Measurements from ENCODE around the gene CLEC16A.

Gene CLEC16A

DNA sequence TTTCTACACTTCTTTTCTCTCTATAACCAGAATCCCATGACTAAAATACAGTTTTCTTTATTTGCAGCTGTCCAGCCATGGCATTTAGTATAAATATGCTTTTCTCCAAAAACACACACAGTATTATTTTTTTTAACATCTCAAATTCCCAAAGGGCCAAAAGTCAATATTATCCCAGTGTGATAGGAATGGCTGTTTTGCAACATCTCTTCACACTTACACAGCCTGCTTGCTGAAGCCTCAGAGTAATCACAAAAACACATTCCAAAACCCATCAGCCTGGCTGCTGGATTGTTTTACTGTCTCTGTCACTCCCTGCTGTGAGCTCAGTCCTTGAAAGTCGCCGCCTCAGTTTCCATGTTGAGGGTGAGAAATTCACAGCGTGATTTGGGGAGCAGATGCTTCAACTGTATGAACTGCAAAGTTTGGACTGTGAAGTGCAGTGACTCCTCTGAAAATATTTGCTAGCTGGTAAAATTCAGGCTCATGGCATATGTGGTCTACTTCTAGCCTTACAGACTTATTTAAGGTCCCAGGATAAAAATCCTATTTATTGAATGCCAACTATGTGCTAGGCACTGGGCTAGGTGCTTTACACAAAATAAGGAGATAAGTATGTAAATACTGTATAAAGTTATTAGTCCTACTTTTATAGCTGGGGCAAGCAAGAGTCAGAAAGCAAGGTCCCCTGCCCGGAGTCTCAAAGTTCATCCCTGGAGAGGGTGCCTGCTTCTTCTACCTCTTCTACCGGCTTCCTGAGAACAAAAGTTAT lies 195.1 kb downstream of the CLEC16A start:
- peak; percentile 70 for DNase-seq (ENCODE audit: low read depth, low spot score)
- TF ChIP-seq, protein P1, sequence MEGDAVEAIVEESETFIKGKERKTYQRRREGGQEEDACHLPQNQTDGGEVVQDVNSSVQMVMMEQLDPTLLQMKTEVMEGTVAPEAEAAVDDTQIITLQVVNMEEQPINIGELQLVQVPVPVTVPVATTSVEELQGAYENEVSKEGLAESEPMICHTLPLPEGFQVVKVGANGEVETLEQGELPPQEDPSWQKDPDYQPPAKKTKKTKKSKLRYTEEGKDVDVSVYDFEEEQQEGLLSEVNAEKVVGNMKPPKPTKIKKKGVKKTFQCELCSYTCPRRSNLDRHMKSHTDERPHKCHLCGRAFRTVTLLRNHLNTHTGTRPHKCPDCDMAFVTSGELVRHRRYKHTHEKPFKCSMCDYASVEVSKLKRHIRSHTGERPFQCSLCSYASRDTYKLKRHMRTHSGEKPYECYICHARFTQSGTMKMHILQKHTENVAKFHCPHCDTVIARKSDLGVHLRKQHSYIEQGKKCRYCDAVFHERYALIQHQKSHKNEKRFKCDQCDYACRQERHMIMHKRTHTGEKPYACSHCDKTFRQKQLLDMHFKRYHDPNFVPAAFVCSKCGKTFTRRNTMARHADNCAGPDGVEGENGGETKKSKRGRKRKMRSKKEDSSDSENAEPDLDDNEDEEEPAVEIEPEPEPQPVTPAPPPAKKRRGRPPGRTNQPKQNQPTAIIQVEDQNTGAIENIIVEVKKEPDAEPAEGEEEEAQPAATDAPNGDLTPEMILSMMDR (IDR thresholded peaks at IDR 0.05; ENCODE audit: insufficient read depth, low read length, missing control alignments) = no peak
- CTCF ChIA-PET = interaction anchor here (0.7 to 2.2 kb wide), 4 partner anchors 9 to 191 kb away, joined by 3 to 8 read pairs (median 4); partner anchors contain the start of gene SOCS1
- H3K4me3 ChIP-seq (ENCODE audit: low read depth, low read length) = no peak overlapping the region
- POLR2A ChIA-PET = interaction anchor here (1.5 kb wide), 1 partner anchor 117 kb away, joined by 3 read pairs; the partner anchor contains the start of gene SOCS1

DNA sequence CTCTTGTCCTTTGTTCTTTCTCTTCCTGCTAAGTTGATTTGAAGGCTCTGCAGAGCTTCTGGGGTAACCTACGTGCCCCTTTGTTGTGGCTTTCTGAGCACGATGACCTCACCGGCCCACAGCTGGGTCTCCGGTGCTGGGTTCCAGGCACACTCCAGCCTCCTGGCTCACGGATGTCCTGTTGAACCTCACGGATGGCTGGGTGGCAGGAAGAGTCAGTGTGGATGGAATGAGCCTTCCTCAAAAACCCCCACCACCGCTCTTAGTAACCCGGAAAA lies 195.7 kb downstream of the CLEC16A start:
- POLR2A ChIA-PET = no interaction called here
- CTCF ChIA-PET = interaction anchor here (0.7 to 2.2 kb wide), 3 partner anchors 9 to 192 kb away, joined by 3 to 8 read pairs (median 4); partner anchors contain the start of gene SOCS1
- DNase-seq (ENCODE audit: low read depth, low spot score) = no peak
- TF ChIP-seq, protein P1 (IDR thresholded peaks at IDR 0.05; ENCODE audit: insufficient read depth, low read length, missing control alignments) = no peak
- H3K4me3 ChIP-seq (ENCODE audit: low read depth, low read length) = no peak overlapping the region

DNA sequence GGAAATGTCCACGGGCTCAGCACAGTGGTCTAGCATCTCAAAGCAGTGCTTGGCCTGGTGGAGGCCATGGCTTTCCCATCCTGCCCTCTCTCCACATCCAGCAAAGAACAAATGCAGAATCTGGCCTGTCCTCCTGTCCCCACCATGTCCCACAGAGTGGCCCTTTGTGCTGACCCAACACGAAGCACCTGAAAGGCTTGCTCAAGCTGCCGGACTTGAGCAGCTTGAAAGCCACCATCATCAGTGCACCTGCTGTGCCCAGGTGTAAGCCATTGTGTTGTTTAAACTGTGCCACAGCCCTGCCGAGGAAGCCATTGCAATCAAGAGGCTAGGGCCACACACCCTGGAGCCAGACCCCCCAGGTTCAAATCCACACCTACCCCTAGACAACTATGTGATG lies 196.1 kb downstream of the CLEC16A start:
- TF ChIP-seq, protein P1 (IDR thresholded peaks at IDR 0.05; ENCODE audit: insufficient read depth, low read length, missing control alignments) = no peak
- DNase-seq (ENCODE audit: low read depth, low spot score) = no peak
- CTCF ChIA-PET = interaction anchor here (0.7 to 1.5 kb wide), 2 partner anchors 8 to 192 kb away, joined by 3 to 4 read pairs; no protein-coding TSS in a partner anchor
- no peak overlapping the region for H3K4me3 ChIP-seq (ENCODE audit: low read depth, low read length)
- POLR2A ChIA-PET = no interaction called here

DNA sequence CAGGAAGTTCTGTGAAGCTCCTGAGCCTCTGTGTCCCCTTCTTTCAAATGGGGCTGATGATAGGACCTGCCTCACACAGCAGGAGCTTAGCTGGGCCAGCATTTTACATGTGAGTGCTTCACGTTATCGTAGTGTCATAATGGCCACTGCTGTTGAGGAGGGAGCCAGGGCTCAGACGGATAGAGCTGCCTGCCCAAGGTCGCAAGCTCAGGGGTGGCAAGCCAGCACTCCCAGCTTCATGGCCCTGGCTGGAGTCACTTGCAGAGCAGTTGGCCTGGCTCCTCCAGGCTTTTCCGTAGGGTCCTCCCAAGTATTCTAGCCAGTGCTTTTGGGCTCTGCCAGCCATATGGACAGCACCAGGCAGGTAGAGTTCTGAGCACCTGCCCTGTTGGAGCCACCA lies 196.5 kb downstream of the CLEC16A start:
- H3K4me3 ChIP-seq (ENCODE audit: low read depth, low read length) = no peak overlapping the region
- ChIA-PET POLR2A (no interaction called here), CTCF (no interaction called here)
- TF ChIP-seq, protein P1 (IDR thresholded peaks at IDR 0.05; ENCODE audit: insufficient read depth, low read length, missing control alignments) = no peak
- no peak for DNase-seq (ENCODE audit: low read depth, low spot score)

DNA sequence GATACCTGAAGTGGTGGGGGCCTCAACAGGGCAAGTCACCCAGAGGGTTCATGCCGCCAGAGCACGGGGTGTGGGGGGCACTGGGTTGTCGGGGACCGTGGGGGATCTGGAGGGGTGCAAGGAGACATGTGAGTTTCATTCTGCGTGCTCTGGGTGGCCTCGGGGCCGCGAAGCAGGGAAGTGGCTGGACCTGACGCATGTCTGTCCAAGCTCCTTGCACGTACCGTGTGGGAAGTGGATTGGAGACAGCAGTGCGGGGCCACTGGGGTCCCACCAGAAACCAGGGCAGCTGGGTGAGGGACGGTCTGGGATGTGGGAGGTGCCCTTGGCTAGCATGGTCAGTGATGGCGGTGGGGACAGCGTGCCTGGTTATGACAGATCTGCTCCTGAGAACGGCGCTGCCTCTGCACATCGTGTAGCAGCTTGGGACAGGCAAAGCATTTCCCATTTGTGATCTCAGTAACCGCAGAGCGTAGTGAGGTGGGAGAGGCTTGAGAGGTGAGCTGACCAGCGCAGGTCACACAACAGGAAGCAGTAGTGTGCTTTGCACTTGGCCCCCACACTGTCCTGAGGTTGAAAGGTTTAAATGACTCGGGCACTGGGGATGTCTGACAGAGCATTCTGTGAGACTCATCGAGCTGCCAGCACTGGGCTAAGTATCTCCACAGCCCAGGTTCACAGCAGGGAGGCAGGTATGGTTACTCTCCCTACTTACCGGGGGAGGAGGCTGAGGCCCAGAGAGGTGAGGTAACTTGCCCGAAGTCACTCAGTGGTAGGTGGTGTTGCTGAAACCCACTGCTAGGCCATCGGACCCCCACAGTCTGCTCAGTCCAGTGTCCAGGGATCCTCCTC lies 197.3 kb downstream of the CLEC16A start:
- POLR2A ChIA-PET = no interaction called here
- H3K4me3 ChIP-seq (ENCODE audit: low read depth, low read length) = no peak overlapping the region
- DNase-seq (ENCODE audit: low read depth, low spot score) = no peak
- TF ChIP-seq, protein P1 (IDR thresholded peaks at IDR 0.05; ENCODE audit: insufficient read depth, low read length, missing control alignments) = no peak
- CTCF ChIA-PET = no interaction called here

DNA sequence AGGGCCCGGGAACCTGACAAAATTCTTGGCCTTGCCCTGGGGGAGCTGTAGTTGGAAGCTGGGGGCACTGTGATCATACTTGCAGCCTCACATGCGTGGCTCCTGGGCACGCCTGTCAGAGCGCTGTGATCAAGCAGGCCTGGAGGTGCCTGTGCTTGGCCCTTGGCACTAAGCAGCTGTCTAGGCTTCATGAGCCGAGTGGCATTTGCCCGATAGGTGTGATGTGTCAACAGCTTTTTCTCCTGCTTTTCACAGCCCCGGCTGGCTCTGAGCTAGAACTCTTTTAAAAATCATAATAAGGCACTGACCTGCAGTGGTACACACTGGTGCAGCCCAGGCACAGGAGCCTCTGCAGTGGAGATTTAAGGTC lies 197.9 kb downstream of the CLEC16A start:
- TF ChIP-seq, protein P1 (IDR thresholded peaks at IDR 0.05; ENCODE audit: insufficient read depth, low read length, missing control alignments) = no peak
- ChIA-PET POLR2A (no interaction called here), CTCF (no interaction called here)
- DNase-seq (ENCODE audit: low read depth, low spot score) = no peak
- H3K4me3 ChIP-seq (ENCODE audit: low read depth, low read length) = no peak overlapping the region
